HG03558 (cell line): ENCODE measurements around the gene COX14.
A peak's percentile ranks its signal among the peaks of the same experiment; 100 is the strongest.

ENCODE experiments used
- ATAC-seq: cut with Tn5 transposase; IDR thresholded peaks from one replicate; pipeline ENCODE4 v1.9.1; 2021; ENCODE audit warnings: moderate number of reproducible peaks; ENCODE audit not compliant: unreplicated experiment; ENCODE audit errors: extremely low read depth

Gene COX14

DNA sequence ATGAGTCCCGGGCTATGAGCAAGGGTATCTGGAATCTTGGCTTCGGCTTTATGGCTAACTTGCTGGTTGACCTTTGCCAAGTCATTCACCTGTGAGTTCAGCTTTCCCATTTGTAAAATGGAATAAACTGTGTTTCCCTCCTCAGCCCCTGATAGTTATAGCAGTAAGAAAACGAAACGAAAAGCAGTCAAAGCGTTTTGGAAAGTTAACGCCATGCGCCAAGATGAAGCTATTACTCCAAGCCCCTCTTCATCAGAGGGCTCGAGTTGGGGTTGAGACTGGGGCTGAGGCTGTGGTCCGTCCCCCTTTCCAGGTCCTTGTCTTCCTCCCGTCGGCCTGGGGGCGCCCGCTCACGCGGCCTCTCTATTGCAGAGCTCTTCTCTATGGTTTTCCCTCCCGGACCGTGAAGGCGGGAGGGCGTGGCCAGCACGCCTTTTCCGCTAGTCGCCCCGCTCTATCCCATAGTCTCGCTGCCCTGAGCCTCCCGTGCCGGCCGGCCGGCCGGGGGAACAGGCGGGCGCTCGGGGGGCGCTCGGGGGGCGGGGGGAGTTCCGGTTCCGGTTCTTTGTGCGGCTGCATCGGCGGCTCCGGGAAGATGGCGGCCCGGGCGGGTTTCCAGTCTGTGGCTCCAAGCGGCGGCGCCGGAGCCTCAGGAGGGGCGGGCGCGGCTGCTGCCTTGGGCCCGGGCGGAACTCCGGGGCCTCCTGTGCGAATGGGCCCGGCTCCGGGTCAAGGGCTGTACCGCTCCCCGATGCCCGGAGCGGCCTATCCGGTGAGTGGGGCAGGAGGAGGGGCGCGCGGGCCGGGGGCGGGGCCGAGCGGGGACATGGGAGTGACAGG lies 27.0 kb upstream of the COX14 start, which contains the start of gene SMARCD1:
SMARCD1 (plus strand) TSS at position 568 of the 840 bp plus-strand sequence; CDS start at position 596, 28 bp downstream.
- peak; percentile 60 for ATAC-seq

- no peak for ATAC-seq
Measured at GRCh38 chr12:50085615-50086072, 26.4 kb upstream of the COX14 start.

DNA sequence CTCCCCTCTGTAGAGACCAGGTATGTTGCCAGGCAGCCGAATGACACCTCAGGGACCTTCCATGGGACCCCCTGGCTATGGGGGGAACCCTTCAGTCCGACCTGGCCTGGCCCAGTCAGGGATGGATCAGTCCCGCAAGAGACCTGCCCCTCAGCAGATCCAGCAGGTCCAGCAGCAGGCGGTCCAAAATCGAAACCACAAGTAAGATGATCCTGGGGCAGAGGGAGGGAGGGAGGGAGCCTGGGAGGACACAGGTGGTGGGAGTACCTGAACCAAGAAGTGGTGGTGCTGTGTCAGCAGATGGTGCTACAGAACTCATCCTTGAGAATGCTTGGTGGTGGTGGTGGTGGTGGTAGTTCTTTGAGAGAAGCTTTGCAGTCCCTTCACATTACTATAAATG lies 25.9 kb upstream of the COX14 start:
- no peak for ATAC-seq

- ATAC-seq: no peak
Measured at GRCh38 chr12:50087151-50087550, 24.9 kb upstream of the COX14 start.

DNA sequence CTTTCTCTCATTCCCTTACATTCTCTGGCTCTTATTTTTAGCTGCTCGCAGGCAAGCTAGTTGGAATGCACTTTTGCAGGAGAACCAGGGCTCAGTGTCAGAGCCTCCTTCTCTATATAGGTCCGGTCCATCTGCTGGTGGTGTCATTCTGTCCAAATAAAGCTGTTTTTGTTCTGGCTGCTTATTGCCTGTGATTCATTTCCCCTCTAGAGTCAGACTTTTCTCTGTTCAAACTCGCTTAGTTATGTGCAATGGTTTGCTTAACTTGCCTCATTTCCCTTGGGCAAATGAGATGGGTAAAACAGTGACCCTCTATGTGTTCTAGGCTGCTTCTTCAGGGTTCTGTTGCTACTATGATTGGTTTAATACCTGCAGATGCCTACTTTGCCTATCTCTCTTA lies 24.0 kb upstream of the COX14 start:
- no peak for ATAC-seq

- ATAC-seq: no peak
Measured at GRCh38 chr12:50088577-50089335, 23.3 kb upstream of the COX14 start.

DNA sequence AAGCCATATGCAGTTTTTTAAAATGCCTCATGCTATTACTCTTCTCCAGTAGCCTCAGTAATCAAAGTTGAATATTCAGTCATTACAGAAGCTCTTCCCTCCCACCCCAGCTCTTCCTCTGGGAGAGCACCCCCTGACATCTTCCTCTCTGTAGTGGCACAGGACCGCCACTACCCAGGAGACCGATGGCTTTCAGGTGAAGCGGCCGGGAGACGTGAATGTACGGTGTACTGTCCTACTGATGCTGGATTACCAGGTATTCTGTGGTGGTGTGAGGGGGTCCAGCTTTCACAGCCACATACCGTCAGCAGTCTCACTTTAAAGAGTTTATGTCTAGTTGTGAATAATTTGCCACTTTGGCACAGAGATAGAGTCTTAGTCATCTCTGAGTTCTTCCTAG lies 22.3 kb upstream of the COX14 start:
- ATAC-seq: no peak

DNA sequence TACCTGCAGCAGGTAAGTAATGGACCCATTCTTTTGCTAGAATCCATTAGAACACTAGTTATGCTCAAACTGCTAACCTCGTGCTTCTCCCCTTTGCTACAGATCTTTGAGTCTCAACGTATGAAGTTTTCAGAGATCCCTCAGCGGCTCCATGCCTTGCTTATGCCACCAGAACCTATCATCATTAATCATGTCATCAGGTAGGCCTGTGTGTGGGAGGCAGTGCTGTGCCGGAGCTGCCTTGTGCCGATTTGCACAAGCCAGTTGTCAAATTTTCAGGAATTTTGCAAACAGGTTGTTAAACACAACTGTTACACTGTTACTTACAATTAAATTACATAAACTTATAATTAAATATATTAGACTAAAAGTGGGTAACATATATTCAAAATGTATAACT lies 21.6 kb upstream of the COX14 start:
- no peak for ATAC-seq

DNA sequence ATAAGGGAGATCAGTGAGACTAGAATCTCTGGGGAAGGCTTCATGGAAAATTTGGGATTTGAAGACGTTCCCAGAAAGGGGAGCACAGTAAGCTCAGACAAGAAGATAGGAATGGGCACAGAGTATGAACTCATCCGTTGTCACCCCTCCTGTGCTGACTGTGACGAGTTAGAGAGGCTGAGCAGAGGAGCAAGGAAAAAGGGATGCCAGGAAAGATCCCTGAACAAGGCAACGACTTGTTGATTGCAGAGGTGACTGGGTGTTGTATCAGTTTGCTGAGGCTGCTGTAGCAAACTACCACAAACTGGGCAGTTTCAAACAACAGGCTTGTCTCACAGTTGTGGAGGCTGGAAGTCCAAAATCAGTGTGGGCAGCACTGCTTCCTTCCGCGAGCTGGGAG lies 14.1 kb upstream of the COX14 start:
- ATAC-seq: no peak

DNA sequence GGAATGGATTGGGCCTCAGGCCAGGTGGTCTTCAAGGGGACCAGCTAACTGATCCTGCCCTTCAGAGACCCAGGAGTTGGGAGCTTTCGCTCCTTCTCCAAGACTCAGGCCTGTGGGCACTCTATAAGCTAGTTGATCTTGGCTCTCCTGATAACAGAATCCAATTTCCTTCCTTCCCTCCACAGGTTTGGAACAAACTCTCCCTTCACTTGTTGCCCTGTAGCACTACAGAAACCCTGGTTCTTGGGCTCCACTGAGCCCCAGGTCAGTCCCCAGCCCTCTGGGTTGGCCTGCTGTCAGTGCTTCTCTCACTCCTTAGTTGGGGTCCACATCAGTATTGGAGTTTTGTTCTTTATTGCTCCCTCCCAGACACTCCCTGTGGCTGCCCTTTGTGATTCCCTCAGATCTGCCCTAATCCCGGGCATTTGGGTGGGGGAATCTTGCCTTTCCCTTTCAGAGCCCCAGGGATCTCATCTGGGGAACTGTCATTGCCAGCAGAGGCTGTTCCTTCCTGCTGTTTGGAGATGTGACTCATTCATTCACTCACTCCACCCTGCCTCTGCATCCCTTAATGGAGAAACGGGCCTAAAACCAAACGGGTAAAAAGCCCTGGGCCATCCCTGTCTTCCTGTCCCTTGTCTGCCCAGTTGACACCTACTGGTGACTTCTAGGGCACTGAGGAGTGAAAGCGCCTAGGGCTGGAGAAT lies 12.6 kb upstream of the COX14 start:
- ATAC-seq: no peak

DNA sequence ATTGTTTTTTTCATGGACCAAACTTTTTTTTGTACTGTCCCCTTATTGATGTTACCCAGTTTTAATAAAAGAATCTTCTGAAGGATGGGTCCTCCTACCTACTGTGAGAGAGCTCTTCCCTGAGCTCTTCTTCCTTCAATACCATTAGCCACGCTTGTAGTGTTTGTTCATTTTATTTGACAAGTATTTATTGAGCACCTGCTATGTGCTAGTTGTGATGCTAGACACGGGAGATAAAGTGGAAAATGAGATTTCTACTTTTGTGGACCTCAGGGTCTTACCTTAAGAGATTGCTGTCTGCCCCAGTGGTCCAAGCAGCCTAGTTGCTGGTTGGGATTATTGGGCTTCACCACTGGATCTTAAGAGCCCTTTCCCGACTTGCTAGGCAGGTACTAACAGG lies 11.5 kb upstream of the COX14 start:
- no peak for ATAC-seq

- no peak for ATAC-seq
Measured at GRCh38 chr12:50101663-50102062, 10.4 kb upstream of the COX14 start.

DNA sequence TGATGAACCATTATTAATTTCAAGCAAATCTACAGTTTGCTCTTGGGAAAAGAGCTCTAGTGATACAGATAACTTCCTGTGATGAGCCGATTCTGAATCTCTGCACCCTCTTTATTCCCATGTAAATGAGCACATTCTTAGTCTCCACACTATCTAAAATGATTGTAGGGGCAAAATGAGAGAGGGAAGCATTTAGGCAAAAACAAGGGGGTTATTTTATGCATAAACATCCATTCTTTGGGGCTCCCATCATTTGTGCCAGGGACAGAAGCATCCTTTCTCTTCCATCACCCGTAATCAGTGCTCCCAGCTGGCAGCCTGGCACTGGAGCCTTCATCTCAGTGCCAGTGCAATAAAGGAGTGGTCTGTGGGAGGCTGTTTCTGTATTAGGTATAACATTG lies 9.9 kb upstream of the COX14 start:
- ATAC-seq: no peak

DNA sequence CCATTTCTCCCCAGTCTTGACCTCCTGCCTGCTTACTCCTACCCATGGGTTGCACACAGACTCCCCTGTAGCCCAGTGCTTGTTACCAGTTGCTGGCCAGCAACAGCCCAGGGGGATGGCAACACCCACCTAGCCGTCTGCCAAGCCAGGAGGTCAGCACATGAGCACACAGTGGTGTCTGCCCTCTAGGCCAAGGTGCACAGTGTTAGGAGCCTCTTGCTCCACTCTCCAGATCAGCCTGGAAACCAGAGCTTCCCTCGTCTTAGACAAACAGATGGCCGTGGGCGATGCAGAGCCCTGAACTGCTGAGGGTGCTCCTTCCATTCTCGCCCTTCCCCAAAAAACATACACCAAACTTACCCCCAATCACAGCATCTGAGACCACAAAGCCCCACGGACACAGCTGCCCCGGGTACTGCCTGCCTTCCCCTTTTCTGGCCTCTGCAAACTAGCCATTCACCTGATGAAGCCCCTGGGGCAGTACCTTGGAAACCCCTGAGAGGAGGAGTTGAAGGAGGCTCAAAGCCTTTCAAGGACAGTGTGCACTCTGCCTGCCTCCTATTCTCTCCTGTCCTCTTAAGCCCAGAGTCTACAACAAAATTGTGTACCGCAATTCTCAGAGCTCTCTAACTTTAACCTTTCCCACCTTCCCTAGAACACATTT lies 9.3 kb upstream of the COX14 start:
- no peak for ATAC-seq

DNA sequence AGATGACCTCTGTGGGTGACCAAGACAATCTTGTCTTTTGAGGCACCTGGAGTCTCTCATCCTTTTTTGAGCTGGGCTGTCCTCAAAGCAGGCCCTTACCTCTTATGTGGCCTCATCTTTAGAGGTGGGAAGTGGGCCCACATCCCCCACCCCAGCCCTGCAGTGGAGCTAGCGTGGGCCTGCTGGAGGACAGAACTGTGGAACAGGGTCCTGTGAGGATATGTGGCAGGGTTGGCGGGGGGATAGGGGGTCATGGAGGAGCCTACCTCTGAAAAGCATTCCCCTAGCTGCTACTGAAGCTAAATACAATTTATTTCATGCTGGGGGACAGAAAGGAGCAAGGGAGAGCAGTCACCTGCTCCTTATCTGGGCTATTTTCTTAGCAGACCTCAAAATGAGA lies 8.7 kb upstream of the COX14 start:
- no peak for ATAC-seq

DNA sequence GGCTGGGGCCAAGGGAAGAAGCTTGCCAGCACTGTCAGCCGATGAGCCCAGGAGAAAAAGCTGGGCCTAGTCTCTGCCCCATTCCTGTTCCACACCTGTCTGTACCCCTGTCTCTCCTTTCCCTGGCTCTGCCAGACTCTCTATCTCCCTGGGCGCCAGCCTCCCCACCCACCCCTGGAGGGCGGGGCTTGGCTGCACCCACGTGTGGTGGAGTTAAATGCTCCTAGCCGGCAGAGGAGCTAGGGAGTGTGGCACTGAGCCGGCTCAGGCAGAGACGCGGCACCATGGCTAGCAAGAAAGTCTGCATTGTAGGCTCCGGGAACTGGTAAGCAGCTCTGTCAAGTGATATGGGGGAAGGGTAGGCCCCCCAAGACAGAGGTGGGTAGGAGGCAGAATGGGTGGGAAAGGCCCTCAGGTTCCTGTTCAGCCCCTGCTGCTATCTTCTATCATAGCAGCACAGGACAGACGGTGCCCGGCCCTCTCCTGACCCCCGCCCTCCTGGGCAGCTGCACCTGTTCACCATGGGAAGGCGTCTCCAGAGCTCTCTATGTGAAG lies 8.2 kb upstream of the COX14 start, which contains the start of gene GPD1:
GPD1 (plus strand) TSS at position 242 of the 555 bp plus-strand sequence; CDS start at position 285, 43 bp downstream.
- no peak for ATAC-seq

DNA sequence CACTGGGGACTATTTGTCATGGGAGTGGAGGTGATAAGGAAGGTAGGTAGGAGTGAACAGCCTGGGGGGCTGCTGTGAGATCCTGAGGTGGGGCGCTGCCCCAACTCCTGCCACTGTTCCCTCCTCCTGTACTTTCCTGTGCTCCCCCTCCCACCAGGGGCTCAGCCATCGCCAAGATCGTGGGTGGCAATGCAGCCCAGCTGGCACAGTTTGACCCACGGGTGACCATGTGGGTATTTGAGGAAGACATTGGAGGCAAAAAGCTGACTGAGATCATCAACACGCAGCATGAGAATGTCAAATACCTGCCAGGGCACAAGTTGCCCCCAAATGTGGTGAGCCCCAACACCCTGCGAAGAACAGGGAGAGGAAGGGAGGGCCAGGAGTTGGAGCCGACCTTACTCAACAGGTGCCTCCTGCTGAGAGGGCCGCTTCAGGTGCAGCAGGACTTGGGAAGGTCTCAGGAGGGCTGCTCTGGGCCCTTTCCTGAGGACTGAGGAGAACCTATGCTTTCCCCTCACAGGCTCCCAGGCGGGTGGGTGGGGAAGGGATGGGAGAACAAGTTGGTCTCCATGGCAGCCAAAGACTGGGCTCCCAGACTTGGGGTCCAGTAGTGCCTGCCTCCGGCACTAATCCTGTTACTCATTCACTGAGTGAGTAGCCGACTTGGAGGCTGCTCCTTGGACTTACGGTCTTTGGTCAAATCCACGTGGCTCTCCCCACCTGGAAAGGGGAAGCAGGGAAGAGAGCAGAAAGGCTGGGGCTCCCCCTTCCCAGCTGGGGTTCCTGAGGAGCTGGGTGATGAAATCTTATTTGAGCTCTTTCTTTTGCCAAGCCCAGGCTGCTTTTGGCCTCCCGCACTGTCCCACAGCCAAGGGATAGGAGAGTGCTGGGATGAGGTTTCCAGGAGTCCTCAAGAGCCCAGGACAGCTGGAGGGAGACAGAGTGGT lies 7.3 kb upstream of the COX14 start:
- ATAC-seq: no peak

- ATAC-seq: no peak
Measured at GRCh38 chr12:50105913-50106450, 6.1 kb upstream of the COX14 start.

DNA sequence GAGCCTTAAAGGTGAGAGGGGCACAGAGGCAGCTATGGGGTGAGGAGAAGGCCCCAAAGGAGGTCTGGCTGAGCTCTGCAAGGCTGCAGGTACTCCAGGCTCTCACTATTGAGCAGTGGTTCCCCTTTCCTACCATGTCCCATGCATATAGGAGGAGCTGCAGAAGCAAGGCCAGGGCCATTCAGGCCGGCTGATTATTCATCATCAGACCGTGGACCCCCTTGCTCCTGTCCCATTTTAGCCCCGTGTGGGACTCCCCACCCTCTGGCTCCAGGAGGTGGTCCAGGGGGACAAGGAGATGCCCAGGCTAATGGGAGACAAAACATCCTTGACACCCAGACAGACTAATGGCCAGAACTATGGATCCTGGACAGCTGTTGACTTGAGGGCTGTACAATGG lies 5.1 kb upstream of the COX14 start:
- no peak for ATAC-seq
